WERI-Rb-1 (cell line): Measurements from ENCODE around the gene ISCA2.

Source experiments
- DNase-seq: peaks from one replicate; pipeline ENCODE4 v3.0.0-alpha.2; 2020
- H3K27ac ChIP-seq: fragments of 250-450 bp; sonication (Bioruptor Pico); 2 replicates; pipeline ENCODE4 v1.5.1; 2020; ENCODE audit warnings: mild to moderate bottlenecking, moderate library complexity
- H3K27me3 ChIP-seq: fragments of 250-450 bp; sonication (Bioruptor Pico); 2 replicates; pipeline ENCODE4 v1.5.1; 2021; ENCODE audit warnings: mild to moderate bottlenecking, low read depth, moderate library complexity; ENCODE audit not compliant: insufficient read depth, severe bottlenecking
- H3K36me3 ChIP-seq: fragments of 250-450 bp; sonication (Bioruptor Pico); 2 replicates; pipeline ENCODE4 v1.5.1; 2020; ENCODE audit warnings: mild to moderate bottlenecking, moderate library complexity
- H3K4me3 ChIP-seq: 2 replicates; pipeline ENCODE4 v1.5.1; 2011; ENCODE audit warnings: low read depth, mild to moderate bottlenecking, control low read depth, low read length
- H3K9me3 ChIP-seq: fragments of 250-450 bp; sonication (Bioruptor Pico); 2 replicates; pipeline ENCODE4 v1.5.1; 2021; ENCODE audit warnings: mild to moderate bottlenecking, moderate library complexity; ENCODE audit not compliant: severe bottlenecking
- TF ChIP-seq, protein P1 (sequence below): IDR thresholded peaks from 2 replicates; pipeline ENCODE4 v1.5.1; 2011; ENCODE audit warnings: low read depth, mild to moderate bottlenecking, control low read depth, inconsistent platforms, low read length

The ISCA2 gene

DNA sequence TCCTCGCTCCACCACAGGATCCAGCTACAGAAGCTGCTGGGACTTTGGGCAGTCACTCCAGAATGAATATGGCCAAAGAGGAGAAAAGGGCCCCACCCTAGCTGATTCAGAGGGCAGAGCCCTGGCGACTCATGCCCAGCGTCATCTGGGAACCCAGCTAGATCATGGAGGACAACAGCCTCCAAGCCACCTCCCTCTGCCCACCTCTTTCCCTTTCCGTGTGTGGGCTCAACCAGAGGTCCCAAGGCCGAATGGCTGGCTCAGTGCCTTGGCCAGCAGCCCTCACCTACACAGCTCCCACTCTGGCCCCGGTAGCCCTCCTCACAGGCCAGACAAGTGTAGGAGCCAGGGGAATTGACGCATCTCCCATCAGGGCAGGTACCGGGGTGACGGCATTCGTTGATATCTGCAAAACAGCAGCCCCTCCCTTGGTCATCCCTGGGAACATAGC is 17.4 kb downstream of the ISCA2 start:
- Histone ChIP-seq H3K4me3 (no peak overlapping the region), H3K27ac (no peak overlapping the region), H3K9me3 (no peaks in the 10 kb centered on the region), H3K36me3 (no peaks in the 10 kb centered on the region), H3K27me3 (no peaks in the 10 kb centered on the region)
- no peak for DNase-seq
- TF ChIP-seq, protein P1, sequence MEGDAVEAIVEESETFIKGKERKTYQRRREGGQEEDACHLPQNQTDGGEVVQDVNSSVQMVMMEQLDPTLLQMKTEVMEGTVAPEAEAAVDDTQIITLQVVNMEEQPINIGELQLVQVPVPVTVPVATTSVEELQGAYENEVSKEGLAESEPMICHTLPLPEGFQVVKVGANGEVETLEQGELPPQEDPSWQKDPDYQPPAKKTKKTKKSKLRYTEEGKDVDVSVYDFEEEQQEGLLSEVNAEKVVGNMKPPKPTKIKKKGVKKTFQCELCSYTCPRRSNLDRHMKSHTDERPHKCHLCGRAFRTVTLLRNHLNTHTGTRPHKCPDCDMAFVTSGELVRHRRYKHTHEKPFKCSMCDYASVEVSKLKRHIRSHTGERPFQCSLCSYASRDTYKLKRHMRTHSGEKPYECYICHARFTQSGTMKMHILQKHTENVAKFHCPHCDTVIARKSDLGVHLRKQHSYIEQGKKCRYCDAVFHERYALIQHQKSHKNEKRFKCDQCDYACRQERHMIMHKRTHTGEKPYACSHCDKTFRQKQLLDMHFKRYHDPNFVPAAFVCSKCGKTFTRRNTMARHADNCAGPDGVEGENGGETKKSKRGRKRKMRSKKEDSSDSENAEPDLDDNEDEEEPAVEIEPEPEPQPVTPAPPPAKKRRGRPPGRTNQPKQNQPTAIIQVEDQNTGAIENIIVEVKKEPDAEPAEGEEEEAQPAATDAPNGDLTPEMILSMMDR: no peak

DNA sequence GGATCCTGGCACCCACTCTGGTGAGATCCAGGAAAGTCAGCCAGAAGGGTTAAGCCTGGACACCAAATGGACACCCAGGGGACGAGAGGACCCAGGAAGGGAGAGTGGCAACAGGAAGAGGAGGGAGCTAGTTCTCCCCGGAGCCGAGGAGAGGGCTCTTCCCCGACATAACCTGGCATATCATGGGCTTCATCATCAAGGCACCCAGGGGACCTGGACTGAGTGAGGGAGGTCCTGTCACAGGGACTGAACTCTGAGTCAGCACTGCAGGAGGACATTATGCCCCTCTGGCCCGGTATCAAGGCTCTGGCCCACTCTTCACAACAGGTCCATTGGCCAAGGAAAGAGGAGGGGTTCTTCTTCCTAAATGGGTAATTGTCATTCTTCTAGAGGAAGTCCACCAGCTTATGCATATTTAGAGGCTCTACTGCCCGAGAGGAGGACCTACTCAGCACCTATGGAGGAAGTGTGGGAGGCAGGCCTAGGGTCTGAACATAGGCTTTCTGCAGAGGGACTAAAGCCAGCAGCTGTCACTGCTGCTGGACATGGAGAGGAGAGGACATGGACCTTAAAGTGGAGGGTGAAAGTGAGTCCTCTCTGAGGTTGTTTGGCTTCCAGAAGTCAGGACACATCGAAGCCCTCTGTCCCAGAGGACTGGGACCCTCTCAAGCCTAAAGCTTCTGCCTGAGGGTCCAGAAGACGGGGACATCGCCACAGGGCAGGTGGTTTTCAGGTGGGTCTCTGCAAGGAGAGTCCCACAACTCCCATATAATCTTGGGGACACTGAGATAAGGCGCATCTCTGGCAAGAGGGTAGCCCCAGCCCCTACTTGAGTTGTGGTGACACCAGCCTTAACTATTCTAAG is 18.6 kb downstream of the ISCA2 start:
- Histone ChIP-seq H3K27ac (no peak overlapping the region), H3K9me3 (no peaks in the 10 kb centered on the region), H3K36me3 (no peaks in the 10 kb centered on the region), H3K4me3 (no peak overlapping the region), H3K27me3 (no peaks in the 10 kb centered on the region)
- TF ChIP-seq, protein P1: no peak
- DNase-seq: no peak

DNA sequence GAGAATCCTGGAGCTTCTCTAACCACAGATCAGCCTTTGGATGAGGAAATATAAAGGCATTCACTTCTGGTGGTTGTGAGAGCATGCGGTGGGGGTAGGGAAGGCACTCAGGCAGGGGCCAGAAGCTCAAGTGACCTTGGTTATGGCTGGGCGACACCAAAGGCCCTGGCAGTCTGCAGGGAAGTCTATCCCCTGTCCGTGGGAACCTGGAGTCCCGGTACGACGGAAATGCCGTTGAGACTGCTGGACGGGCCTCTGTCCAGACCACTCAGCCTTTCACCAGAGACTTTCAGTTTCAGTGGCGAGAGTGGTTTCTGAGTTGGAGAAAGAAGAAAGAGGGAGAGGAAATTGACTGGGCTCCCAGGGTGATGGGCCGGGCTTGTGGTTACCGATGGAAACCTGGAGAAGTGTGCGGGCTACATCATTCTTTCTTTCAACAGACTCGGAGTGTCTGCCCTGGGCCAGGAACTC is 20.9 kb downstream of the ISCA2 start:
- no peaks in the 10 kb centered on the region for H3K36me3 ChIP-seq
- no peak overlapping the region for H3K4me3 ChIP-seq

DNA sequence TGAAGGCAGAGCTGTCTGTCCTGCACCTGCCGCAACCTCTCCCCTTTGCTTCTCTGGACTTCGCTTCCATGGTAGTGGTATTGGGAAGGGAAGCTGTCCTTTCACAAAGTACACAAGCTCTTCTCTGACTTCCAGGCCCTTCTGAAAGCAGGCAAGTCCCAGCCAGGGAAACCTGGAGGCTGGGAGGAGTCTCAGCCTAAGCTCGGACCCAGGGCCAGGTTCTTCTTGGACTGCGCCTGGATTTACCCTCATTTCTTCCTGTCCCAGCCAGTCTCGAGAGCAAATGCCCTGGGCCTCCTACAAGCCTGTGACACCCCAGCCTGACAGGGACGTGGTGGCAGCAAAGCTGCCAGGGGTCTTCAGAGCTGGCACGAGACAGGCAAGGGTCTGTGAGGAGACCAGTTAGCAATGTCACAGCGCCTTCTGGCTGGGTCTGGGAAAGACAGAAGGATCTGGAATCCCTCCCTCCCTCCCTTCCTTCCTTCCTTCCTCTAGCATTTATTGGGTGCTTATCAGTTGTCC is 22.4 kb downstream of the ISCA2 start:
- TF ChIP-seq, protein P1: no peak
- no peaks in the 10 kb centered on the region for H3K9me3 ChIP-seq
- no peak for DNase-seq
- H3K4me3 ChIP-seq: no peak overlapping the region
- H3K27me3 ChIP-seq: no peaks in the 10 kb centered on the region
- H3K27ac ChIP-seq: no peak overlapping the region
- no peaks in the 10 kb centered on the region for H3K36me3 ChIP-seq

More for the DNA sequence above, 20.9 kb downstream of the ISCA2 start:
- DNase-seq: no peak
- no peak overlapping the region for H3K27ac ChIP-seq
- H3K27me3 ChIP-seq: no peaks in the 10 kb centered on the region
- TF ChIP-seq, protein P1: no peak
- H3K9me3 ChIP-seq: no peaks in the 10 kb centered on the region

DNA sequence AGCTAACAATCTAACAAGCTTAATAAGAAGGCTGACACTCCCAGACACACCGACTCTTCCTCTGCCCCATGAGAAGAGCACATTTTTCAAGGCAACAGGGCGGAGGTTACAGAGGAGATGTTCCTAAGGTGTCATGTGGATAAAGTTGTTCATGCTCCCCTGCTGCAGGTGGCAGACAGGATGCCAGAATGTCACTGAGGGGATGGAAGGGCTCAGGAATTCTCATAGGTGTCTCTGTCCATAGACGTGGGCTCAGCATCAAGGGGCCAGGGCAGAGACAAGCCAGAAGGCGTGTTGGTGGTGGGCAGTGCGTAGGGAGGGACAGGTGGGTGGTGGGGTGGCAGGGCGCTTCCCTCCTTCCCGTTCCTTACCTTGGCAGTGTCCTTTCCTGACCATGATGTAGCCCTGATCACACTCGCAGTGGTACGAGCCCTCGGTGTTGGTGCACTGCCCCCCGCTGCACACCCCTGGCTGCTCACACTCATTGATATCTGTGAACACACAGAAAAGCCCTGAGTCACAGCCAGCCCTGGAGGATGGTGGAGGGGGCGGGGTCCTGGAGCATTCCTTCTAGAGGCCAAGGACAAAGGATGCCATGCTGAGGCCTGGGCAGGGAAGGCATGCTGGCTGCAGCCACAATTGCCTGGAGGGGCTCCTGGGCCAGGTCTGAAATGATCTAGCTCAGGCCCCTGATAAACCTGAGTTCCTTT is 23.0 kb downstream of the ISCA2 start:
- TF ChIP-seq, protein P1: no peak
- Histone ChIP-seq H3K27ac (no peak overlapping the region), H3K36me3 (no peaks in the 10 kb centered on the region), H3K4me3 (no peak overlapping the region), H3K27me3 (no peaks in the 10 kb centered on the region), H3K9me3 (no peaks in the 10 kb centered on the region)
- DNase-seq: no peak
